ENCODE results near the gene TNRC6C.

The TNRC6C gene

GRCh38 chr17:78058001-78058400 lies 99.5 kb downstream of the TNRC6C start:
- no peaks in the 10 kb centered on the region for H3K4me1 ChIP-seq (ENCODE audit: insufficient read depth, low read length)
- H3K27ac ChIP-seq (ENCODE audit: low read length), result no peak overlapping the region
- peaks cover 42% of the 10 kb centered on the region for H3K36me3 ChIP-seq (ENCODE audit: insufficient read depth, low read length)
- DNase-seq (no peak), ATAC-seq (ENCODE audit: insufficient read depth, low read depth) (no peak)
- H3K4me2 ChIP-seq (ENCODE audit: insufficient read depth, low read length), result no peak overlapping the region
- no peaks in the 10 kb centered on the region for H3K9me3 ChIP-seq (ENCODE audit: insufficient read depth, low read length, severe bottlenecking)
- no peak overlapping the region for H3K9ac ChIP-seq (ENCODE audit: low read depth, low read length)
- TF ChIP-seq, protein P1, sequence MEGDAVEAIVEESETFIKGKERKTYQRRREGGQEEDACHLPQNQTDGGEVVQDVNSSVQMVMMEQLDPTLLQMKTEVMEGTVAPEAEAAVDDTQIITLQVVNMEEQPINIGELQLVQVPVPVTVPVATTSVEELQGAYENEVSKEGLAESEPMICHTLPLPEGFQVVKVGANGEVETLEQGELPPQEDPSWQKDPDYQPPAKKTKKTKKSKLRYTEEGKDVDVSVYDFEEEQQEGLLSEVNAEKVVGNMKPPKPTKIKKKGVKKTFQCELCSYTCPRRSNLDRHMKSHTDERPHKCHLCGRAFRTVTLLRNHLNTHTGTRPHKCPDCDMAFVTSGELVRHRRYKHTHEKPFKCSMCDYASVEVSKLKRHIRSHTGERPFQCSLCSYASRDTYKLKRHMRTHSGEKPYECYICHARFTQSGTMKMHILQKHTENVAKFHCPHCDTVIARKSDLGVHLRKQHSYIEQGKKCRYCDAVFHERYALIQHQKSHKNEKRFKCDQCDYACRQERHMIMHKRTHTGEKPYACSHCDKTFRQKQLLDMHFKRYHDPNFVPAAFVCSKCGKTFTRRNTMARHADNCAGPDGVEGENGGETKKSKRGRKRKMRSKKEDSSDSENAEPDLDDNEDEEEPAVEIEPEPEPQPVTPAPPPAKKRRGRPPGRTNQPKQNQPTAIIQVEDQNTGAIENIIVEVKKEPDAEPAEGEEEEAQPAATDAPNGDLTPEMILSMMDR (IDR thresholded peaks at IDR 0.05; ENCODE audit: borderline replicate concordance, extremely low read depth, low read length, poor library complexity, severe bottlenecking), result no peak
- TF ChIP-seq EZH2 (IDR thresholded peaks at IDR 0.05; ENCODE audit: borderline replicate concordance, low read depth, low read length, severe bottlenecking), result no peak
- H3K27me3 ChIP-seq (ENCODE audit: insufficient read depth, low read length, poor library complexity), result no peaks in the 10 kb centered on the region
- peaks cover 26% of the 10 kb centered on the region; the same call in 1 of the 2 replicates for H4K20me1 ChIP-seq (ENCODE audit: insufficient read depth, low read length)
- peaks cover 51% of the 10 kb centered on the region for H3K79me2 ChIP-seq (ENCODE audit: insufficient read depth, low read length)
- no peak overlapping the region for H3K4me3 ChIP-seq (ENCODE audit: low read depth in 1 of 2, low read length in 2 of 2)
- no peak overlapping the region for H2AFZ ChIP-seq (ENCODE audit: low read depth, low read length)

- no peak overlapping the region for H3K27ac ChIP-seq (ENCODE audit: low read length)
- H3K36me3 ChIP-seq (ENCODE audit: insufficient read depth, low read length), result peaks cover 42% of the 10 kb centered on the region
- TF ChIP-seq, protein P1 (IDR thresholded peaks at IDR 0.05; ENCODE audit: borderline replicate concordance, extremely low read depth, low read length, poor library complexity, severe bottlenecking), result no peak
- TF ChIP-seq EZH2 (IDR thresholded peaks at IDR 0.05; ENCODE audit: borderline replicate concordance, low read depth, low read length, severe bottlenecking), result no peak
- H2AFZ ChIP-seq (ENCODE audit: low read depth, low read length), result no peak overlapping the region
- peaks cover 53% of the 10 kb centered on the region for H3K79me2 ChIP-seq (ENCODE audit: insufficient read depth, low read length)
- no peak for DNase-seq
- H3K27me3 ChIP-seq (ENCODE audit: insufficient read depth, low read length, poor library complexity), result no peaks in the 10 kb centered on the region
- no peaks in the 10 kb centered on the region for H3K4me1 ChIP-seq (ENCODE audit: insufficient read depth, low read length)
- peaks cover 29% of the 10 kb centered on the region; the same call in 1 of the 2 replicates for H4K20me1 ChIP-seq (ENCODE audit: insufficient read depth, low read length)
- no peak overlapping the region for H3K4me2 ChIP-seq (ENCODE audit: insufficient read depth, low read length)
- H3K9me3 ChIP-seq (ENCODE audit: insufficient read depth, low read length, severe bottlenecking), result no peaks in the 10 kb centered on the region
- ATAC-seq (ENCODE audit: insufficient read depth, low read depth), result no peak
- H3K9ac ChIP-seq (ENCODE audit: low read depth, low read length), result no peak overlapping the region
- no peak overlapping the region for H3K4me3 ChIP-seq (ENCODE audit: low read depth in 1 of 2, low read length in 2 of 2)
These were observed 100.1 kb downstream of the TNRC6C start for GRCh38 chr17:78058581-78058980.

GRCh38 chr17:78062596-78062995 lies 104.1 kb downstream of the TNRC6C start:
- DNase-seq, result no peak
- Histone ChIP-seq H3K4me2 (ENCODE audit: insufficient read depth, low read length) (no peak overlapping the region), H3K9ac (ENCODE audit: low read depth, low read length) (no peak overlapping the region), H4K20me1 (ENCODE audit: insufficient read depth, low read length) (peaks cover 14% of the 10 kb centered on the region; the same call in 1 of the 2 replicates), H3K36me3 (ENCODE audit: insufficient read depth, low read length) (peaks cover 49% of the 10 kb centered on the region), H3K4me3 (ENCODE audit: low read depth in 1 of 2, low read length in 2 of 2) (no peak overlapping the region), H2AFZ (ENCODE audit: low read depth, low read length) (no peak overlapping the region), H3K27me3 (ENCODE audit: insufficient read depth, low read length, poor library complexity) (no peaks in the 10 kb centered on the region), H3K79me2 (ENCODE audit: insufficient read depth, low read length) (peaks cover 36% of the 10 kb centered on the region), H3K27ac (ENCODE audit: low read length) (no peak overlapping the region), H3K4me1 (ENCODE audit: insufficient read depth, low read length) (no peaks in the 10 kb centered on the region), H3K9me3 (ENCODE audit: insufficient read depth, low read length, severe bottlenecking) (no peaks in the 10 kb centered on the region)
- ATAC-seq (ENCODE audit: insufficient read depth, low read depth), result no peak
- TF ChIP-seq EZH2 (IDR thresholded peaks at IDR 0.05; ENCODE audit: borderline replicate concordance, low read depth, low read length, severe bottlenecking), result no peak
- TF ChIP-seq, protein P1 (IDR thresholded peaks at IDR 0.05; ENCODE audit: borderline replicate concordance, extremely low read depth, low read length, poor library complexity, severe bottlenecking), result no peak

DNA sequence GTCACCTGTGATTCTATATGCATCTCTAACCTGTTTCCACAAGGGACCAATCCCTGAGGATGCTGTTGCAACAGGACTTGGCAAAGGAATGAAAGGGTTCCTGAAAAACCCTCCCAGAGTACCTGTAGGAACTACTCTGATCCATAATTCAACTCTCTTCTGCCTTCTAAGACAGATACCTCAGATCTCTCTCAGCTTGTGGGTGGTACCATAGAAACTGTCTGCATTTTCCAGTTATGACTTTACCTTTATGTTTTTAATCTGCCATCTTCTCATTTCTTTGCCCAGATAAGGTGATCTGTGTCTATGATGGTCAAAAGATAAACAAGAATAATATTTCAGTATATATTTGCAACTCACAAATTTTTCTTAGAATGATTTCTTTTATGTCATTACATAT lies 105.0 kb downstream of the TNRC6C start:
- H3K4me3 ChIP-seq (ENCODE audit: low read depth in 1 of 2, low read length in 2 of 2), result no peak overlapping the region
- H3K27ac ChIP-seq (ENCODE audit: low read length), result no peak overlapping the region
- no peak overlapping the region for H3K4me2 ChIP-seq (ENCODE audit: insufficient read depth, low read length)
- H4K20me1 ChIP-seq (ENCODE audit: insufficient read depth, low read length), result peaks cover 14% of the 10 kb centered on the region; the same call in 1 of the 2 replicates
- ATAC-seq (ENCODE audit: insufficient read depth, low read depth) (no peak), DNase-seq (no peak)
- no peak overlapping the region for H3K9ac ChIP-seq (ENCODE audit: low read depth, low read length)
- no peak overlapping the region for H2AFZ ChIP-seq (ENCODE audit: low read depth, low read length)
- no peaks in the 10 kb centered on the region for H3K9me3 ChIP-seq (ENCODE audit: insufficient read depth, low read length, severe bottlenecking)
- no peak for TF ChIP-seq EZH2 (IDR thresholded peaks at IDR 0.05; ENCODE audit: borderline replicate concordance, low read depth, low read length, severe bottlenecking)
- TF ChIP-seq, protein P1 (IDR thresholded peaks at IDR 0.05; ENCODE audit: borderline replicate concordance, extremely low read depth, low read length, poor library complexity, severe bottlenecking), result no peak
- H3K79me2 ChIP-seq (ENCODE audit: insufficient read depth, low read length), result peaks cover 27% of the 10 kb centered on the region
- peaks cover 52% of the 10 kb centered on the region for H3K36me3 ChIP-seq (ENCODE audit: insufficient read depth, low read length)
- H3K4me1 ChIP-seq (ENCODE audit: insufficient read depth, low read length), result no peaks in the 10 kb centered on the region
- H3K27me3 ChIP-seq (ENCODE audit: insufficient read depth, low read length, poor library complexity), result no peaks in the 10 kb centered on the region
